Measurements from ENCODE around the gene CAMTA1.

Gene CAMTA1

DNA sequence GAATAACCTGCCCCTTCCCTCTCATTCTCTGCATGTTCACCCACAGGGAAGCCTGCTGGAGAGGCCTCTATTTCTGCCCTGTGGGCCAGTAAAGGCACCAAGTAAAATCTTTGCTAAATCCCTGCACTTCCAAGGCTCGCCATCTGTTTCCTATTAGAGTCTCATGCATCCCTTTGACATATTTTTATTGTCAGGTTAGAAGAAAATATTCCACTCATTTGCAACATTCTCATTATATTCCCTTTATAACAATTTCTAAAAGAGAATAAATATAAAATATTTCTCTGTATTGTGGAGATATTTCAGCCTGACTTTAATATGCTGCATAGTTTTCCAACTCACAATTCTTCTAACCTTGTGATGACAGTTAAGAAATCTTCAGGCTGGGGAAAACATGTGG lies 645.4 kb downstream of the CAMTA1 start:
- H2AFZ ChIP-seq (ENCODE audit: low read depth, low read length, severe bottlenecking), result no peak overlapping the region
- no peaks in the 10 kb centered on the region for H4K20me1 ChIP-seq (ENCODE audit: low read depth, low read length)
- no peaks in the 10 kb centered on the region for H3K9me3 ChIP-seq (ENCODE audit: insufficient read depth, low read length)
- H3K79me2 ChIP-seq (ENCODE audit: insufficient read depth, low read length), result no peaks in the 10 kb centered on the region
- H3K4me3 ChIP-seq (ENCODE audit: insufficient read depth, low read length, poor library complexity, severe bottlenecking), result no peak overlapping the region
- H3K36me3 ChIP-seq (ENCODE audit: low read length), result no peaks in the 10 kb centered on the region
- no peak overlapping the region for H3K9ac ChIP-seq (ENCODE audit: low read length)
- H3K9me2 ChIP-seq (replicated peaks; ENCODE audit: insufficient read depth, low read length), result no peaks in the 10 kb centered on the region
- H3F3A ChIP-seq (ENCODE audit: insufficient read depth), result no peaks in the 10 kb centered on the region
- H3K27me3 ChIP-seq (ENCODE audit: low read length), result no peaks in the 10 kb centered on the region
- TF ChIP-seq, protein P1, sequence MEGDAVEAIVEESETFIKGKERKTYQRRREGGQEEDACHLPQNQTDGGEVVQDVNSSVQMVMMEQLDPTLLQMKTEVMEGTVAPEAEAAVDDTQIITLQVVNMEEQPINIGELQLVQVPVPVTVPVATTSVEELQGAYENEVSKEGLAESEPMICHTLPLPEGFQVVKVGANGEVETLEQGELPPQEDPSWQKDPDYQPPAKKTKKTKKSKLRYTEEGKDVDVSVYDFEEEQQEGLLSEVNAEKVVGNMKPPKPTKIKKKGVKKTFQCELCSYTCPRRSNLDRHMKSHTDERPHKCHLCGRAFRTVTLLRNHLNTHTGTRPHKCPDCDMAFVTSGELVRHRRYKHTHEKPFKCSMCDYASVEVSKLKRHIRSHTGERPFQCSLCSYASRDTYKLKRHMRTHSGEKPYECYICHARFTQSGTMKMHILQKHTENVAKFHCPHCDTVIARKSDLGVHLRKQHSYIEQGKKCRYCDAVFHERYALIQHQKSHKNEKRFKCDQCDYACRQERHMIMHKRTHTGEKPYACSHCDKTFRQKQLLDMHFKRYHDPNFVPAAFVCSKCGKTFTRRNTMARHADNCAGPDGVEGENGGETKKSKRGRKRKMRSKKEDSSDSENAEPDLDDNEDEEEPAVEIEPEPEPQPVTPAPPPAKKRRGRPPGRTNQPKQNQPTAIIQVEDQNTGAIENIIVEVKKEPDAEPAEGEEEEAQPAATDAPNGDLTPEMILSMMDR (IDR thresholded peaks at IDR 0.05; ENCODE audit: insufficient read depth, low read length, poor library complexity, severe bottlenecking), result no peak
- TF ChIP-seq EZH2phosphoT487 (conservative IDR thresholded peaks at IDR 0.05; ENCODE audit: low read length), result no peak
- no peak overlapping the region for H3K27ac ChIP-seq (ENCODE audit: low read depth, low read length)
- no peak overlapping the region for H3K4me2 ChIP-seq (ENCODE audit: low read depth, low read length, poor library complexity, severe bottlenecking)

DNA sequence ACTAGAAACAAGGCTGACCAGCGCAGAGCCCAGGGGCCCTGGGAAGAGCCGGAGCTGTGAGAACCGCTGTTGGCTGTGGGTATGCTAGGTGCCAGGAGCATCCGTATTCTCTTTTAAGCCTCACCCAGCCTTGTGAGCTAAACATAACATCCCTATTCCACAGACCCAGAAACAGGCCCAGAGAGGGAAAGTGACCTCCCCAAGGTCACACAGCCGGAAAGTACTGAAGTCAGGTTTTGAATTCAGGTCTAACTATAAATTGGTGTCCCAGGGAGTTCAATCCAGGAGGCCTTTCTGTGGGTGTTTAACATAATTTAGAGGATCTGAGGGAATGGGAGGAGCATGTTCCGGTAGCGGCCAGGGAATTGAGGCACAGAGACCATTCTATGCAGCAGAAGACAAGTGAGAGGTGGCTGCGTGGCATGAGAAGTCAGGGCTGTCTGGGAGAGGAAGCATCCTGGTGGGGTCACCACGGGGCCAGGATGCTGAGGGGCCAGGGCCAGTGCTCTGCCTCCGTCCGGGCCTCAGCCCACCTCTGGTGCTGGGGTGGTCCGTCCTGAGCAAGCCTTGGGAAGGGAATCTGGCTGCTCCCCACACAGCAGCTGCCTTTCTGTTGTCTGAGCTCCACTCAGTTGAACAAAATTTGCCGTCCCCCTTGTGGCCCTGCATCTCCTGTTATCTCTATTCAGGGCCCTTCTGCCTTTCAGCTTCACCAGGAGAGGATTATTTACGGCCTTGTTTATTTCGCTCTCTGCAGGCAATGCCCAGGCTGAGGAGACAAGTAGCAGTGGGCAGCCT lies 647.0 kb downstream of the CAMTA1 start:
- Histone ChIP-seq H3K9me2 (replicated peaks; ENCODE audit: insufficient read depth, low read length) (no peaks in the 10 kb centered on the region), H3K4me2 (ENCODE audit: low read depth, low read length, poor library complexity, severe bottlenecking) (no peak overlapping the region), H3K27me3 (ENCODE audit: low read length) (no peaks in the 10 kb centered on the region), H3K9ac (ENCODE audit: low read length) (no peak overlapping the region), H3K36me3 (ENCODE audit: low read length) (no peaks in the 10 kb centered on the region), H3K9me3 (ENCODE audit: insufficient read depth, low read length) (no peaks in the 10 kb centered on the region), H3F3A (ENCODE audit: insufficient read depth) (no peaks in the 10 kb centered on the region), H3K79me2 (ENCODE audit: insufficient read depth, low read length) (no peaks in the 10 kb centered on the region), H3K27ac (ENCODE audit: low read depth, low read length) (no peak overlapping the region), H3K4me3 (ENCODE audit: insufficient read depth, low read length, poor library complexity, severe bottlenecking) (no peak overlapping the region), H2AFZ (ENCODE audit: low read depth, low read length, severe bottlenecking) (no peak overlapping the region), H4K20me1 (ENCODE audit: low read depth, low read length) (no peaks in the 10 kb centered on the region)
- TF ChIP-seq, protein P1 (IDR thresholded peaks at IDR 0.05; ENCODE audit: insufficient read depth, low read length, poor library complexity, severe bottlenecking), result no peak

DNA sequence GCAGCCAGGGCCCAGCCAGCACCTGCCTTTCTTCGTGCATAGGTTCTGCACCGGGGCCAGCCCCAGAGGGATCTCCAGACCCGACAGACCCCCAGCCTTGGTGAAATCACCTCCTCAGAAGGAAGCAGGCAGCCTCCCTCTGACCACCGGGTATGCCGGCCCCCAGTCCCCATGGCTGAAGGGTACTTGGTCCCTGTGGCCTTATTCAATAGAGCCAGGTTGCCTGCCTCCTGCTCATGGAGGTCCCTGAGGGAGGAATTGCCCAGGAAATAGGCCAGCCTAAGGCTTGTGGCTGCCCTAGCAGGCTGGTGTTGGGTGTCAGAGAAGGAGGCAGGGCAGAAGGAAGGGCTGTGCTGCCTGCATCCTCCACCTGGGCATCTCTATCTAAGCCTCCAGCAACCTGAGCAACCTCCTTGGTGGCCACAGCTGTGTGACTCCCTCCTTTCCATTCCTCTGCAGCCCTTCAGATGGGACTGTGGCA lies 647.7 kb downstream of the CAMTA1 start:
- TF ChIP-seq, protein P1 (IDR thresholded peaks at IDR 0.05; ENCODE audit: insufficient read depth, low read length, poor library complexity, severe bottlenecking), result no peak
- no peak for TF ChIP-seq EZH2phosphoT487 (conservative IDR thresholded peaks at IDR 0.05; ENCODE audit: low read length)
- Histone ChIP-seq H2AFZ (ENCODE audit: low read depth, low read length, severe bottlenecking) (no peak overlapping the region), H3K9me2 (replicated peaks; ENCODE audit: insufficient read depth, low read length) (no peaks in the 10 kb centered on the region), H3K9ac (ENCODE audit: low read length) (no peak overlapping the region), H3K36me3 (ENCODE audit: low read length) (no peaks in the 10 kb centered on the region), H3K27me3 (ENCODE audit: low read length) (no peaks in the 10 kb centered on the region), H3K79me2 (ENCODE audit: insufficient read depth, low read length) (no peaks in the 10 kb centered on the region), H3K9me3 (ENCODE audit: insufficient read depth, low read length) (no peaks in the 10 kb centered on the region), H3K27ac (ENCODE audit: low read depth, low read length) (no peak overlapping the region), H3K4me2 (ENCODE audit: low read depth, low read length, poor library complexity, severe bottlenecking) (no peak overlapping the region), H4K20me1 (ENCODE audit: low read depth, low read length) (no peaks in the 10 kb centered on the region), H3F3A (ENCODE audit: insufficient read depth) (no peaks in the 10 kb centered on the region), H3K4me3 (ENCODE audit: insufficient read depth, low read length, poor library complexity, severe bottlenecking) (no peak overlapping the region)

All from SU-DHL-6 (cell line).